ACC112 (cell line): Measurements from ENCODE around the gene DAB1.

Experiments used
- H2AFZ ChIP-seq: fragments of 200-600 bp; sonication (generic); one replicate; pipeline ENCODE4 v1.6.0; 2017; ENCODE audit warnings: antibody characterized with exemption, low read length; ENCODE audit not compliant: unreplicated experiment
- H3K27ac ChIP-seq: fragments of 200-600 bp; sonication (generic); 2 replicates; pipeline ENCODE4 v1.5.1; 2014; ENCODE audit warnings: low read depth, mild to moderate bottlenecking, antibody characterized with exemption, low read length, moderate library complexity
- H3K27me3 ChIP-seq: fragments of 200-600 bp; sonication (generic); 2 replicates; pipeline ENCODE4 v1.6.1; 2014; ENCODE audit warnings: mild to moderate bottlenecking, antibody characterized with exemption, low read length, moderate library complexity, mixed read lengths; ENCODE audit not compliant: insufficient read depth
- H3K36me3 ChIP-seq: fragments of 200-600 bp; sonication (generic); 2 replicates; pipeline ENCODE4 v1.6.1; 2016; ENCODE audit warnings: mild to moderate bottlenecking, antibody characterized with exemption, low read length, moderate library complexity, mixed read lengths; ENCODE audit not compliant: insufficient read depth
- H3K4me1 ChIP-seq: fragments of 200-600 bp; sonication (generic); one replicate; pipeline ENCODE4 v1.6.1; 2016; ENCODE audit warnings: low read length, mixed read lengths; ENCODE audit not compliant: insufficient read depth, unreplicated experiment, control insufficient read depth
- H3K4me3 ChIP-seq: fragments of 200-600 bp; sonication (generic); 2 replicates; pipeline ENCODE4 v1.5.1; 2014; ENCODE audit warnings: mild to moderate bottlenecking, low read depth, low read length
- H3K79me2 ChIP-seq: fragments of 200-600 bp; sonication (generic); one replicate; pipeline ENCODE4 v1.6.0; 2016; ENCODE audit warnings: low read length; ENCODE audit not compliant: control insufficient read depth, unreplicated experiment, insufficient read depth

Gene DAB1

DNA sequence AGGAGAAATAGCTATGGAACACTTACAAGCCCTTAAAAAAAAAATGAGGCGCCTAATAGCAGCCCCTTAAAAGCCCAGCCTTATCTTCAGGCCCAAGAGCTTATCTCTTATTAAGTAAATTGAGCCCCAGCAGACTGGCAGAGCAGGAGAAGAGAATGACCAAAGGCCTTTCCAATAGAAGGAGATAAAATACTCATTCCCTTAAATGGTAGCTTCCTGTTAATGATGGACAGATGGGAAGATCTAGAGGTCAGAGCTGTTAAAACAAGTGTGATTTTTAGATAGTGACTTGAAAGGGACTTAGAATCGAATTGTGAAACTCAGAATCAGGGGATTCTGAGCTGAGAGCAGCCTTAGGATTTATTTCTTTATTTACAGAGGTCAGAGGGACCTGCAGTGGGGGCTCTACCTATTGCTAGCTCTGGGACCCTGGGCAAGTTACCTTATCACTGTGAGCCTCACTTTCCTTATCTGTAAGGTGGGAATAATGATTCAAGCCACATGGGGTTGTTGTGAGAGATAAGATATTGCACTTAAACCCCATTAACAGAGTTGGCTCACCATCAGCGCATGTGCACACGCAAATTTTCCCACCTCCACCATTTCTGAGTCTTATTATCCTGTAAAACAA is 356.8 kb downstream of the DAB1 start:
- Histone ChIP-seq H3K4me3 (no peak overlapping the region), H3K27ac (no peak overlapping the region), H3K4me1 (no peaks in the 10 kb centered on the region), H3K27me3 (no peaks in the 10 kb centered on the region), H3K36me3 (no peaks in the 10 kb centered on the region), H3K79me2 (no peaks in the 10 kb centered on the region), H2AFZ (no peak overlapping the region)

DNA sequence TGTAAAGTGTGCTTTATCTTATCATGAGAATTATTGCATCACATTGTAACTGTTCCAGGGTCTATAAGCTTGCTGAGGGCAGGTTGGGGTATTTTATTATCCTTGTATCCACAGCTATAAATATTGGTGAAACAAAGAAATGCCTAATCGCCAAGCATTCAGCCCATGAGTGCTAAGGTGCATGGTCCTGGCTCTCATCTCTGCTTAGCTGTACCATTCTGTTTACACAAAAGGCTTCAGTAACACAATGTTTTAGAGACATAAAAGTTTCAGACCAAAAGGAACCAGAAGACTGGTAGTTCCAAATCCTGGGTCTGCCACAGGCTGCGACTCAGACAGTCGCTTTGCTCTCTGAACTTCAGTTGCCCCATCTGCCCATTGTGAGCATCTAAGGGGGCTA is 358.4 kb downstream of the DAB1 start:
- Histone ChIP-seq H2AFZ (no peak overlapping the region), H3K4me3 (no peak overlapping the region), H3K27ac (no peak overlapping the region), H3K36me3 (no peaks in the 10 kb centered on the region), H3K4me1 (no peaks in the 10 kb centered on the region), H3K79me2 (no peaks in the 10 kb centered on the region), H3K27me3 (no peaks in the 10 kb centered on the region)

DNA sequence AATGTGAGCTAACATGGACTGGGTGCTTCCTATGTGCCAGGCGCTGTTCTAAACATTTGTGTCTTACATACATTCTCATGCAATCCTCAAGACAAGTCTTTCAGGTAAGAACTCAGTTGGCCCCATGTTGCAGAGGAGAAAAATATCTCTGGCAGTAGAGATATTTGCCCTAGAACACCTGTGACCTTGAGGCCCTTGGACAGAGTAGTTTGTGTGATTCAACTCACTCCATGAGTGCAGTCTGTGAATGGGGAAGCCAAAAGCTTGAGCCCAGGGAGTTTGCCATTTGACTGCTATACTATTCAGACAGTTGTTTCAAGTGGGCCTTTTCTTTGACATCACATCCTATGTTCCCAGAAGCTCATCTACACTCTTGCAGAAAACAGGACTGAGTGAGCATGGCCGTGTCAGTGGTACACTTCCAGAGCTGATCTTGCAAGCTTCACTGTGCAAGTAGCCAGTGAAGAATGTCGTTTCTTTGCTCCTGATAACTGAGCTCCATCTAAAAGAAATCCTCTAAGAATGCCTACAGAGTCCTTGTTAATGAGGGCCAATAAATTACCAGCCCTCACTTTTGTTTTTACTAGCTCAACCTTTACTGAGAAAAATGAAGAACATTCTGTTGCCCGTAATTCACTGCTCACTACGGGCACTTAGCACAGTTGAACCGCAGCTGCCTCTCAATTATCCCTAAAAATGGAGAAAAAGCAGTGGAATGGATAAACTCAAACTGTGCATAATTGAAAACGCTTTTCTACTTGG is 359.3 kb downstream of the DAB1 start:
- Histone ChIP-seq H3K79me2 (no peaks in the 10 kb centered on the region), H3K4me1 (no peaks in the 10 kb centered on the region), H3K27me3 (no peaks in the 10 kb centered on the region), H3K4me3 (no peak overlapping the region), H2AFZ (no peak overlapping the region), H3K36me3 (no peaks in the 10 kb centered on the region), H3K27ac (no peak overlapping the region)

DNA sequence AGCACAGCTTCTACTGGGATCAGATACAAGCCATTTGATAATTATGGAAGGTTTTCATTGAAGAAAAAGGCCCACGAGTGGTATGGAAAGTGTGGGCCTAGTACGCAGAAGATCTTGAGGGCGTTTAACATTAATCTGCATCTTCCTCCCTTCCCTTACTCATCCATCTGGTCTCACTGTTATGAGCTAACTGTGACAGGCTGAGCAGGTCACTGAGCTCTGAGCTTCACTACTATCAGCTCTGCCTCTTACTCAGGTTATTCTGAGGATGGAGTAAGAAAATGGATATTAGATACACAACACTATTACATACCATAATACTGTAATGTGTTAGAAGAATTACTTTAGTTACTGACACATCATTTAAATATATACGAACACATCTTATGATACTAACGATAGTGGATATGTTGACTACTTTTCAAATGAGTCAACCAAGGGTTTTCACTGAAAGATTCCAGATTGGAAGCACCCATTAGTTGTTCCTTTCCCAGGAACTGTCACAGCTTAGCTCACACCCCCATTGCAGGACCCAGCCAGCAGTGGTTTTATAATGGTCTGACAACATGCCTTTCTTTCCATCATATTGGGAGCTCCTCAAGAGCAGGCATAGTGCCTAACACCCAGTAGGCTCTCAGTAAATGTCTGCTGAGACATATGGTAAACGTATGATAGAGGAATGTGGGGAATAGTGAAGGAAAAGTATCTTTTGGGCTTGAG is 360.3 kb downstream of the DAB1 start:
- H3K36me3 ChIP-seq: no peaks in the 10 kb centered on the region
- no peak overlapping the region for H2AFZ ChIP-seq
- no peaks in the 10 kb centered on the region for H3K4me1 ChIP-seq
- H3K4me3 ChIP-seq: no peak overlapping the region
- H3K27me3 ChIP-seq: no peaks in the 10 kb centered on the region
- H3K27ac ChIP-seq: no peak overlapping the region
- no peaks in the 10 kb centered on the region for H3K79me2 ChIP-seq

DNA sequence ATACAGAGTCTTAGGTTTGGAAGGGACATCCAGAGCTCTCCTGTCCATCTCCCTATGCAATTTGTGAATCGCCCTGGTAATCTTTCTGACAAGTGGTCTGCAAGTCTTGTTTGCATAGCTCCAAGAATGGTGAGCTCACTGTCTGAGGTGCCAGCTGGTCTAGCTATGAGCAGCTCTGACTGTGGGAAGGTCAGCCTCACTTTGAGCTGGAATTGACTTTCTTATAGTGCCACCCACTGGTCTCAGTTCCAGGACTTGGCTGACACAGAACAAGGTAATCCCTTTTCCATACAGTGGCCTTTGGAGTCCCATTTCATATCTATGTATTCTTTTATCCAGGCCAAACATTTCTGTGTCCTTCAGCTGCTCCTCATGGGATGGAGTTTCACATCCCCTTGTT is 362.5 kb downstream of the DAB1 start:
- H3K4me1 ChIP-seq: no peaks in the 10 kb centered on the region
- H3K36me3 ChIP-seq: no peaks in the 10 kb centered on the region
- H3K79me2 ChIP-seq: no peaks in the 10 kb centered on the region
- H3K27me3 ChIP-seq: no peaks in the 10 kb centered on the region
- no peak overlapping the region for H3K27ac ChIP-seq
- H3K4me3 ChIP-seq: no peak overlapping the region
- no peak overlapping the region for H2AFZ ChIP-seq

DNA sequence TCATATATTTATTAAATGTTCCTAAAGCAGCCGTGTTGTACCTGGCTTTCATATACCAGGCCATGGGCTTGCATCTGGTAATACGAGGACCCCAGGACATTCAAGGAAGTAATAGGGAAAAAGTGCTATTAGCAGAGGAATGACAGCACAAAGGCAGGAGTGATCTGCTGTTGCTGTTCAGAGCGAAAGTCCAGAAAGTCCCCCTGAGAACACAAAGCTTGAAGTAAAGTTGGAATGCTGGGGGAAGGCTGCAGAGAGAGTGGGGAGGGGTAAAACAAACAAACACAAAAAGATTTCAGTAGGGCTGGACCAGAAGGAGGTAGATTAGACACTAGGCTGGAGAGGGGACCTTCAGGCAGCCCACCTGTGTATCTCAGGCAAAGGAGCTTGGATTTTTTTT is 363.4 kb downstream of the DAB1 start:
- H2AFZ ChIP-seq: no peak overlapping the region
- no peaks in the 10 kb centered on the region for H3K36me3 ChIP-seq
- H3K4me3 ChIP-seq: no peak overlapping the region
- H3K27me3 ChIP-seq: no peaks in the 10 kb centered on the region
- H3K79me2 ChIP-seq: no peaks in the 10 kb centered on the region
- no peaks in the 10 kb centered on the region for H3K4me1 ChIP-seq
- H3K27ac ChIP-seq: no peak overlapping the region

DNA sequence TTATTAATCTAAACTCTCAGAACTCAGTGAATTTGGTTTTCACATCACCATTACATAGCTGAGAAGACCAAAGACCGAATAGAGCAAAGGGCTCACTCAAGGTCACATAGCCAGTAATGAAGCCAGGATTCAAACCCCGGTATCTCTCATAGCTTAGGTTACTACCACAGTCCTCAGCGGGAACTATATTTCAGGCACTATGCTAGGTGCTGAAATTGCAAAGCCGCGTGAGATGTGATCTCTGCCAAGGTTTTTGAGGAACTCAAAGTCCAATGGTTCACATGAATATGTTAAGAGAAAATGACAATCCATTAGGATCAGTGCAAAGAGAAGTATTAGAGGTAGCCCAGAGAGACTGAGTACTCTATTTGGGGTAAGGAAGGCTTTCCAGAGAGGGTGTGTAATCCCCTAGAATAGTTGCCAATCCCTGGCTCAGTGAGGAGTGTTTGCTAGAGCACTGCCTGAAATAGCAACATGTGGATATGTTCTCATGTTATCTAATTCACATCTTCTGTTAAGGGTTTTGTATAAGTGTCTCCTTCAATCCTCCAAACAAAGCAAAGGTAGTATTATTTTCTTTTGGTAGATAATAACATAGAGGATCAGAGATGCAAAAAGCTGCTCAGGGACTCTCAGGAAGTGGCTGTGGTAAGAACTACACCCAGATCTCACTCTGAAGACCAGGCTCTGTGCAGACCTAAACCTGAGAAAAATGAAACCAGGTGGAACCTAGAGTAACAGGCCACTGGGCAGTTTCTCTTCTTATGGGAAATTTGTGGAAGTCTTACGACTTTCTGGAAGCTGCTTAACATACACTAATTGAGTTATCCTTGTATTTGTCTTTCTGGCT is 365.0 kb downstream of the DAB1 start:
- Histone ChIP-seq H3K27me3 (no peaks in the 10 kb centered on the region), H3K4me1 (no peaks in the 10 kb centered on the region), H3K27ac (no peak overlapping the region), H3K36me3 (no peaks in the 10 kb centered on the region), H3K79me2 (no peaks in the 10 kb centered on the region), H2AFZ (no peak overlapping the region), H3K4me3 (no peak overlapping the region)

DNA sequence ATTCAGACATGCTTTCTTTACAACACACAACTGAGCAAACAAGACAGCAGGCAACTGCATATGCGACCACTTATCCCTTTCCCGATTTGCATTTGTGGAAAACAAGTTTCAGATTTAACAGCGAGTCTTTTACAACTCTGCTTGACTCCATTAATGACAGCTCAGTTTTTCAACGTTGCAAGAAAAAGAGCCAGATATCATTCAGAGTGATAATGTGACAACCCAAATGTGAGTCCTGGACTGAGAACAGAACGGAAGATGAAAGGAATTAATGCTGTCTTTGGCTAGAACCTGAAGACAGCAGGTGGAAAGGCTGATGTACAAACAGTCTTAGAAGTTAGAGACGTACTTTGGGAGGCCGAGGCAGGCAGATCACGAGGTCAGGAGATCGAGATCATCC is 375.0 kb downstream of the DAB1 start:
- Histone ChIP-seq H3K36me3 (no peaks in the 10 kb centered on the region), H3K27ac (no peak overlapping the region), H3K79me2 (no peaks in the 10 kb centered on the region), H3K4me3 (no peak overlapping the region), H3K27me3 (0 out of 2 replicates have a peak, but pooled peaks cover 2% of the 10 kb centered on the region), H2AFZ (no peak overlapping the region), H3K4me1 (no peaks in the 10 kb centered on the region)

DNA sequence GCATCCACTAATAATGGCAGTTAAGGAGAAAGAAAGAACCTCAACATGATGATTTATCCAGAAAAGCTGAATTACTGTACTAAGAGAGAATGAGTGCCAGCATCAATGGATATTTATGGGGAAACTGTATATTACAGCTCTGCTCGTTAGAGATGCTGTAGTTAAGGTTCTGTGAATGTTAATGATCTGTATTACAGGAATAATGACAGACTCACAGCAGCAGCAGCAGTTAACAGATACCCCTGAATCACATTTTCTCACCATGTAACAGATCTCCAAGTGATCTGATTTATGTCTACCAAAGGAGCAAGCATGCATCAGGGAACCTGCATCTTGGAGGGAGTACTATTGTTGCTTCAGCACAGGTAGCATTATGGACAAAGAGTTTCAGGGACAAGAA is 377.4 kb downstream of the DAB1 start:
- Histone ChIP-seq H3K27ac (no peak overlapping the region), H3K36me3 (no peaks in the 10 kb centered on the region), H2AFZ (no peak overlapping the region), H3K27me3 (0 out of 2 replicates have a peak, but pooled peaks cover 2% of the 10 kb centered on the region), H3K79me2 (no peaks in the 10 kb centered on the region), H3K4me3 (no peak overlapping the region), H3K4me1 (no peaks in the 10 kb centered on the region)

DNA sequence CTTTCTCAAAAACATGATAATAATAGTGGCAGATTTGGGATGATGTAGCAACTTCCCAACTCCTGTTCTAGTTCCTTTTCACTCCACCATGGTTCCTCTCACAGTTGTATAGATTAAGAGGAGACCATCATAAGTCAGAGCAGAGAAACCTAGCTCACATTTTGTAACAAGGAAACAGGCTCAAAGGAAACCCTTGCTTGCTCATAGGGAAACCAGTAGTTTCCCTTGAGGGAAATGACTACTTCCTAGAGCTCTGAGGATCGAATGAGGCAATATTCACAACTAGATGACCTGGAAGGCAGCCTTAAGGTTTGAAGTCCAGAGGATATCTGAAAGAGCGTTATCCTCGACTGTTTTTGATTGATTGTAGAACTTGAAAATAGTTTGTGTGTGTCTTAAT is 382.0 kb downstream of the DAB1 start:
- no peaks in the 10 kb centered on the region for H3K36me3 ChIP-seq
- H3K27ac ChIP-seq: no peak overlapping the region
- H3K4me3 ChIP-seq: no peak overlapping the region
- H2AFZ ChIP-seq: no peak overlapping the region
- H3K4me1 ChIP-seq: no peaks in the 10 kb centered on the region
- no peaks in the 10 kb centered on the region for H3K27me3 ChIP-seq
- no peaks in the 10 kb centered on the region for H3K79me2 ChIP-seq
